Measurements from ENCODE around the gene P3R3URF. TPM values are rescaled to one million over a fixed set of nuclear protein-coding genes. Genes with fewer than 3 reads are reported as not detected.
A peak's percentile ranks its signal among the peaks of the same experiment; 100 is the strongest.

The P3R3URF gene
- total and polyA plus RNA-seq, 9 of the 15 experiments (the other 6 are each of a cell fraction or from before 2014, with no cell fraction given) = not detected

- TF ChIP-seq HDAC1 (IDR thresholded peaks at IDR 0.05) (0 out of 4 replicates have a peak, but pooled peaks of 1 of the 2 experiments have one; percentile 34), SMAD2 (IDR thresholded peaks at IDR 0.05; ENCODE audit: low read depth, low read length) (no peak)
Observed at GRCh38 chr1:46130121-46130520, 46.2 kb downstream of the P3R3URF start (continued).

- no peak for TF ChIP-seq ARNT (IDR thresholded peaks at IDR 0.05)
- TF ChIP-seq BDP1 (IDR thresholded peaks at IDR 0.05; ENCODE audit: insufficient read depth, insufficient read length) = no peak
- no peak for TF ChIP-seq SMAD3 (CRISPR knock-in tag; conservative IDR thresholded peaks at IDR 0.05)
- no peak for TF ChIP-seq MCM5 (IDR thresholded peaks at IDR 0.05; ENCODE audit: low read depth)
- no peak for TF ChIP-seq SIRT6 (IDR thresholded peaks at IDR 0.05; ENCODE audit: low read depth, low read length)
- Histone ChIP-seq H3K4me3 (no peak overlapping the region), H2AFZ (ENCODE audit: low read depth, low read length) (no peak overlapping the region), H3K4me1 (replicated peaks in 1 of 2; ENCODE audit: control insufficient read depth in 2 of 2, insufficient read depth in 2 of 2, low read length in 2 of 2) (peaks cover 7 to 11% of the 10 kb centered on the region in 2 experiments; a peak in 4 of 5 replicates), H3K4me2 (ENCODE audit: insufficient read depth, low read length) (no peak overlapping the region), H3K27me3 (ENCODE audit: control insufficient read depth in 2 of 2, insufficient read depth in 2 of 2, low read length in 2 of 2) (no peaks in the 10 kb centered on the region), H3K79me2 (ENCODE audit: control insufficient read depth, insufficient read depth, low read length) (peaks cover 19% of the 10 kb centered on the region; the same call in 2 of the 3 replicates), H3K9ac (ENCODE audit: insufficient read depth in 1 of 2, low read depth in 2 of 2, low read length in 2 of 2) (no peak overlapping the region), H3K27ac (ENCODE audit: extremely low read depth, low read depth, low read length) (no peak overlapping the region), H3K9me3 (replicated peaks; ENCODE audit: control insufficient read depth, insufficient read depth, low read depth, low read length) (no peaks in the 10 kb centered on the region; the same call in 1 of the 2 replicates), H4K20me1 (replicated peaks; ENCODE audit: control insufficient read depth, insufficient read depth, low read length) (no peaks in the 10 kb centered on the region), H3K9me1 (ENCODE audit: control insufficient read depth, insufficient read depth, low read length) (no peaks in the 10 kb centered on the region), H3K36me3 (ENCODE audit: control insufficient read depth, insufficient read depth, low read length) (no peaks in the 10 kb centered on the region)
- DNase-seq (ENCODE audit: extremely low read depth in 1 of 4, low spot score in 3 of 4) (no peak), ATAC-seq (no peak), FAIRE-seq (no peak)
- intact Hi-C loops (cut with micrococcal nuclease) = no loop called here
- CTCF ChIA-PET (ENCODE audit: low intra/inter-chr PET ratio) = no interaction called here
- POLR2A ChIA-PET = interaction anchor here (0.9 to 1.7 kb wide), 3 partner anchors 12 to 61 kb away, joined by 3 to 4 read pairs (median 3); no protein-coding TSS in a partner anchor
- BruUV-seq (replicated peaks) = no TSS peak
- in situ Hi-C loops (cut with MboI) = no loop called here
- WGBS (ENCODE audit: insufficient coverage, low coverage, missing lambda C conversion rate) = 98% methylated on average over 3 of the region's 3 CpGs
Observed at GRCh38 chr1:46128344-46128743, 47.9 kb downstream of the P3R3URF start.

Small RNA genes within 50 kb of the gene (small RNA-seq; reads per million reads assigned to genes)
- gene AL672043.1 = not detected

Other genes starting within 250 kb of the P3R3URF start
Only the 7 nearest of the 9 such genes appear.
- 3.3 and 4.3 TPM in 2 replicates for gene PIK3R3, start 43.9 kb downstream of the P3R3URF start, total RNA-seq (2014; rRNA removed)
- 5.7 and 6.0 TPM in 2 replicates for gene PIK3R3, start 43.9 kb downstream of the P3R3URF start, total RNA-seq (2014; rRNA removed; fragmentation: Illumina TruSeq; extraction: Trizol)
- gene PIK3R3, start 43.9 kb downstream of the P3R3URF start, total RNA-seq (2015; rRNA removed; fragmentation: Illumina TruSeq; extraction: Trizol) = 6.7 and 7.7 TPM in 2 replicates
- 6.1 and 6.2 TPM in 2 replicates for gene PIK3R3, start 43.9 kb downstream of the P3R3URF start, total RNA-seq (2021)
- gene PIK3R3, start 43.9 kb downstream of the P3R3URF start, polyA plus RNA-seq (2011; rRNA removed) = 5.4 and 5.5 TPM in 2 replicates
- gene PIK3R3, start 43.9 kb downstream of the P3R3URF start, polyA plus RNA-seq (2014; fragmentation: Illumina TruSeq; extraction: Trizol) = 4.0 and 4.6 TPM in 2 replicates
- 1 to 10 TPM; 1.4 to 2.2 TPM for gene PIK3R3, start 43.9 kb downstream of the P3R3URF start, polyA plus RNA-seq (2014; fragmentation: Nextera tagmentation; extraction: Ambion mirVana)
- 2.7 and 3.1 TPM in 2 replicates for gene PIK3R3, start 43.9 kb downstream of the P3R3URF start, polyA plus RNA-seq (2014; rRNA removed)
- gene TSPAN1, start 1.4 kb downstream of the P3R3URF start, total RNA-seq (2014; rRNA removed) = not detected in 2 replicates
- not detected in 2 replicates for gene TSPAN1, start 1.4 kb downstream of the P3R3URF start, total RNA-seq (2014; rRNA removed; fragmentation: Illumina TruSeq; extraction: Trizol)
- not detected in 2 replicates for gene TSPAN1, start 1.4 kb downstream of the P3R3URF start, total RNA-seq (2015; rRNA removed; fragmentation: Illumina TruSeq; extraction: Trizol)
- 0.38 and 0.58 TPM in 2 replicates for gene TSPAN1, start 1.4 kb downstream of the P3R3URF start, total RNA-seq (2021)
- gene TSPAN1, start 1.4 kb downstream of the P3R3URF start, polyA plus RNA-seq (2011; rRNA removed) = not detected in 2 replicates
- gene TSPAN1, start 1.4 kb downstream of the P3R3URF start, polyA plus RNA-seq (2014; fragmentation: Illumina TruSeq; extraction: Trizol) = not detected in 2 replicates
- not detected for gene TSPAN1, start 1.4 kb downstream of the P3R3URF start, polyA plus RNA-seq (2014; fragmentation: Nextera tagmentation; extraction: Ambion mirVana)
- not detected in 2 replicates for gene TSPAN1, start 1.4 kb downstream of the P3R3URF start, polyA plus RNA-seq (2014; rRNA removed)
- 36.4 and 44.0 TPM in 2 replicates for gene POMGNT1, start 21.9 kb upstream of the P3R3URF start, total RNA-seq (2014; rRNA removed)
- 30.3 and 33.8 TPM in 2 replicates for gene POMGNT1, start 21.9 kb upstream of the P3R3URF start, total RNA-seq (2014; rRNA removed; fragmentation: Illumina TruSeq; extraction: Trizol)
- gene POMGNT1, start 21.9 kb upstream of the P3R3URF start, total RNA-seq (2015; rRNA removed; fragmentation: Illumina TruSeq; extraction: Trizol) = 43.4 and 48.4 TPM in 2 replicates
- gene POMGNT1, start 21.9 kb upstream of the P3R3URF start, total RNA-seq (2021) = 57.9 and 58.9 TPM in 2 replicates
- 42.7 and 50.7 TPM in 2 replicates for gene POMGNT1, start 21.9 kb upstream of the P3R3URF start, polyA plus RNA-seq (2011; rRNA removed)
- gene POMGNT1, start 21.9 kb upstream of the P3R3URF start, polyA plus RNA-seq (2014; fragmentation: Illumina TruSeq; extraction: Trizol) = 45.6 and 47.8 TPM in 2 replicates
- gene POMGNT1, start 21.9 kb upstream of the P3R3URF start, polyA plus RNA-seq (2014; fragmentation: Nextera tagmentation; extraction: Ambion mirVana) = 10 to 100 TPM; 14.1 to 27.9 TPM
- gene POMGNT1, start 21.9 kb upstream of the P3R3URF start, polyA plus RNA-seq (2014; rRNA removed) = 37.8 and 43.5 TPM in 2 replicates
- gene LURAP1, start 26.8 kb upstream of the P3R3URF start, total RNA-seq (2014; rRNA removed) = 0.86 and 1.00 TPM in 2 replicates
- gene LURAP1, start 26.8 kb upstream of the P3R3URF start, total RNA-seq (2014; rRNA removed; fragmentation: Illumina TruSeq; extraction: Trizol) = 0.40 and 0.54 TPM in 2 replicates
- 0.18 and 0.34 TPM in 2 replicates for gene LURAP1, start 26.8 kb upstream of the P3R3URF start, total RNA-seq (2015; rRNA removed; fragmentation: Illumina TruSeq; extraction: Trizol)
- 0.60 and 0.72 TPM in 2 replicates for gene LURAP1, start 26.8 kb upstream of the P3R3URF start, total RNA-seq (2021)
- 0.76 and 1.1 TPM in 2 replicates for gene LURAP1, start 26.8 kb upstream of the P3R3URF start, polyA plus RNA-seq (2011; rRNA removed)
- 0.45 and 0.54 TPM in 2 replicates for gene LURAP1, start 26.8 kb upstream of the P3R3URF start, polyA plus RNA-seq (2014; fragmentation: Illumina TruSeq; extraction: Trizol)
- under 1 TPM in 1 of 2 experiments, not detected in 1; 0.07 TPM for gene LURAP1, start 26.8 kb upstream of the P3R3URF start, polyA plus RNA-seq (2014; fragmentation: Nextera tagmentation; extraction: Ambion mirVana)
- gene LURAP1, start 26.8 kb upstream of the P3R3URF start, polyA plus RNA-seq (2014; rRNA removed) = 0.50 and 1.2 TPM in 2 replicates
- gene RAD54L, start 71.3 kb upstream of the P3R3URF start, total RNA-seq (2014; rRNA removed) = 33.1 and 37.5 TPM in 2 replicates
- gene RAD54L, start 71.3 kb upstream of the P3R3URF start, total RNA-seq (2014; rRNA removed; fragmentation: Illumina TruSeq; extraction: Trizol) = 19.9 and 25.3 TPM in 2 replicates
- 30.9 and 31.2 TPM in 2 replicates for gene RAD54L, start 71.3 kb upstream of the P3R3URF start, total RNA-seq (2015; rRNA removed; fragmentation: Illumina TruSeq; extraction: Trizol)
- 67.0 and 72.7 TPM in 2 replicates for gene RAD54L, start 71.3 kb upstream of the P3R3URF start, total RNA-seq (2021)
- 17.9 and 38.9 TPM in 2 replicates for gene RAD54L, start 71.3 kb upstream of the P3R3URF start, polyA plus RNA-seq (2011; rRNA removed)
- 77.7 and 80.1 TPM in 2 replicates for gene RAD54L, start 71.3 kb upstream of the P3R3URF start, polyA plus RNA-seq (2014; fragmentation: Illumina TruSeq; extraction: Trizol)
- gene RAD54L, start 71.3 kb upstream of the P3R3URF start, polyA plus RNA-seq (2014; fragmentation: Nextera tagmentation; extraction: Ambion mirVana) = 10 to 100 TPM; 37.1 to 92.3 TPM
- gene RAD54L, start 71.3 kb upstream of the P3R3URF start, polyA plus RNA-seq (2014; rRNA removed) = 38.2 and 43.9 TPM in 2 replicates
- 49.0 and 61.0 TPM in 2 replicates for gene LRRC41, start 127.1 kb upstream of the P3R3URF start, total RNA-seq (2014; rRNA removed)
- gene LRRC41, start 127.1 kb upstream of the P3R3URF start, total RNA-seq (2014; rRNA removed; fragmentation: Illumina TruSeq; extraction: Trizol) = 27.2 and 30.7 TPM in 2 replicates
- gene LRRC41, start 127.1 kb upstream of the P3R3URF start, total RNA-seq (2015; rRNA removed; fragmentation: Illumina TruSeq; extraction: Trizol) = 47.1 and 49.7 TPM in 2 replicates
- 64.3 and 64.7 TPM in 2 replicates for gene LRRC41, start 127.1 kb upstream of the P3R3URF start, total RNA-seq (2021)
- gene LRRC41, start 127.1 kb upstream of the P3R3URF start, polyA plus RNA-seq (2011; rRNA removed) = 39.6 and 70.2 TPM in 2 replicates
- 52.3 and 56.7 TPM in 2 replicates for gene LRRC41, start 127.1 kb upstream of the P3R3URF start, polyA plus RNA-seq (2014; fragmentation: Illumina TruSeq; extraction: Trizol)
- 10 to 100 TPM; 10.5 to 11.7 TPM for gene LRRC41, start 127.1 kb upstream of the P3R3URF start, polyA plus RNA-seq (2014; fragmentation: Nextera tagmentation; extraction: Ambion mirVana)
- 44.2 and 50.0 TPM in 2 replicates for gene LRRC41, start 127.1 kb upstream of the P3R3URF start, polyA plus RNA-seq (2014; rRNA removed)
- 2,410 and 3,306 TPM in 2 replicates for gene UQCRH, start 127.2 kb upstream of the P3R3URF start, total RNA-seq (2014; rRNA removed)
- 2,696 and 2,943 TPM in 2 replicates for gene UQCRH, start 127.2 kb upstream of the P3R3URF start, total RNA-seq (2014; rRNA removed; fragmentation: Illumina TruSeq; extraction: Trizol)
- gene UQCRH, start 127.2 kb upstream of the P3R3URF start, total RNA-seq (2015; rRNA removed; fragmentation: Illumina TruSeq; extraction: Trizol) = 1,782 and 1,893 TPM in 2 replicates
- 1,267 and 1,360 TPM in 2 replicates for gene UQCRH, start 127.2 kb upstream of the P3R3URF start, total RNA-seq (2021)
- 2,284 and 2,713 TPM in 2 replicates for gene UQCRH, start 127.2 kb upstream of the P3R3URF start, polyA plus RNA-seq (2011; rRNA removed)
- 1,923 and 1,965 TPM in 2 replicates for gene UQCRH, start 127.2 kb upstream of the P3R3URF start, polyA plus RNA-seq (2014; fragmentation: Illumina TruSeq; extraction: Trizol)
- gene UQCRH, start 127.2 kb upstream of the P3R3URF start, polyA plus RNA-seq (2014; fragmentation: Nextera tagmentation; extraction: Ambion mirVana) = 1,000 to 10,000 TPM; 4,348 to 5,184 TPM
- gene UQCRH, start 127.2 kb upstream of the P3R3URF start, polyA plus RNA-seq (2014; rRNA removed) = 1,877 and 2,534 TPM in 2 replicates